Loucy (cell line): ENCODE measurements around the gene FBXW9.
"Not testable (repeated sequence)": the region's sequence is repeated elsewhere in the genome, so short reads cannot be mapped to it uniquely, and the experiment has no call there.

Experiments
- EZH2phosphoT487 ChIP-seq: fragments of 200-600 bp; IDR thresholded peaks from 2 replicates; pipeline ENCODE4 v1.6.1; 2018; ENCODE audit warnings: antibody characterized with exemption, mild to moderate bottlenecking, moderate library complexity, borderline replicate concordance
- TF ChIP-seq, protein P1 (sequence below): fragments of 200-600 bp; sonication (generic); conservative IDR thresholded peaks from 2 replicates; pipeline ENCODE4 v1.5.1; 2014; ENCODE audit warnings: mild to moderate bottlenecking, antibody characterized with exemption, low read length

DNA sequence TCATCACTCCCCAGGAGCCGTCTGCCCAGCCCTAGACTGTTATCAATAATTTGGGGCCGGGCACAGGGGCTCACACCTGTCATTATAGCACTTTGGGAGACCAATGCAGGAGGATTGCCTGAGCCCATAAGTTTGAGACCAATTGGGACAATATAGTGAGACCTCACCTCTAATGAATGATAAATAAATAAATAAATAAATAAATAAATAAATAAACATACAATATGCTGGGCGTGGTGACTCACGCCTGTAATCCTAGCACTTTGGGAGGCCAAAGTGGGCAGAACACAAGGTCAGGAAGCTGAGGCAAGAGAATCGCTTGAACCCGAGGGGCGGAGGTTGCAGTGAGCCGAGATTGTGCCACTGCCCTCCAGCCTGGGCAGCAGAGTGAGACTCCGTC, 16.9 kb upstream of the FBXW9 start:
- TF ChIP-seq, protein P1, sequence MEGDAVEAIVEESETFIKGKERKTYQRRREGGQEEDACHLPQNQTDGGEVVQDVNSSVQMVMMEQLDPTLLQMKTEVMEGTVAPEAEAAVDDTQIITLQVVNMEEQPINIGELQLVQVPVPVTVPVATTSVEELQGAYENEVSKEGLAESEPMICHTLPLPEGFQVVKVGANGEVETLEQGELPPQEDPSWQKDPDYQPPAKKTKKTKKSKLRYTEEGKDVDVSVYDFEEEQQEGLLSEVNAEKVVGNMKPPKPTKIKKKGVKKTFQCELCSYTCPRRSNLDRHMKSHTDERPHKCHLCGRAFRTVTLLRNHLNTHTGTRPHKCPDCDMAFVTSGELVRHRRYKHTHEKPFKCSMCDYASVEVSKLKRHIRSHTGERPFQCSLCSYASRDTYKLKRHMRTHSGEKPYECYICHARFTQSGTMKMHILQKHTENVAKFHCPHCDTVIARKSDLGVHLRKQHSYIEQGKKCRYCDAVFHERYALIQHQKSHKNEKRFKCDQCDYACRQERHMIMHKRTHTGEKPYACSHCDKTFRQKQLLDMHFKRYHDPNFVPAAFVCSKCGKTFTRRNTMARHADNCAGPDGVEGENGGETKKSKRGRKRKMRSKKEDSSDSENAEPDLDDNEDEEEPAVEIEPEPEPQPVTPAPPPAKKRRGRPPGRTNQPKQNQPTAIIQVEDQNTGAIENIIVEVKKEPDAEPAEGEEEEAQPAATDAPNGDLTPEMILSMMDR: not testable (repeated sequence)
- not testable (repeated sequence) for TF ChIP-seq EZH2phosphoT487
